ENCODE results near the gene RNF20. TPM values are rescaled to one million over a fixed set of nuclear protein-coding genes. Genes with fewer than 3 reads are reported as not detected.

RNF20 gene
- total and polyA plus RNA-seq, 2 of the 4 experiments (the other 2 are of a cell fraction), result 13.7 to 21.3 TPM

GRCh38 chr9:101514071-101514470 lies 19.6 kb upstream of the RNF20 start:
- Histone ChIP-seq H3K27me3 (ENCODE audit: control insufficient read depth, insufficient read depth, low read length) (no peaks in the 10 kb centered on the region), H3K56ac (ENCODE audit: extremely low read depth, insufficient read depth, low read length) (peak overlapping the region; percentile 29; the same call in 1 of the 2 replicates), H3K18ac (ENCODE audit: low read depth, low read length) (no peak overlapping the region), H2BK20ac (ENCODE audit: low read depth, low read length) (peak overlapping the region; percentile 91), H4K20me1 (ENCODE audit: insufficient read depth, low read length) (no peaks in the 10 kb centered on the region; the same call in 1 of the 2 replicates), H2BK15ac (ENCODE audit: low read depth, low read length) (peak overlapping the region; percentile 1; the same call in 1 of the 3 replicates), H3K4me2 (ENCODE audit: low read depth, low read length) (peak overlapping the region; percentile 65; the same call in 1 of the 2 replicates), H4K5ac (ENCODE audit: low read depth, low read length) (no peak overlapping the region), H3K9me1 (ENCODE audit: insufficient read depth, low read length) (peaks cover 10% of the 10 kb centered on the region), H3K27ac (ENCODE audit: insufficient read depth, low read length) (no peak overlapping the region), H3K9me3 (ENCODE audit: control insufficient read depth, insufficient read depth, low read length) (no peaks in the 10 kb centered on the region), H3K4me1 (ENCODE audit: control insufficient read depth, insufficient read depth, low read length) (peaks cover 12% of the 10 kb centered on the region), H2AK5ac (ENCODE audit: low read depth, low read length) (no peak overlapping the region), H4K91ac (ENCODE audit: insufficient read depth, low read depth, low read length) (peak overlapping the region; percentile 65; the same call in 1 of the 2 replicates), H3K79me1 (ENCODE audit: low read depth in 1 of 2, low read length in 2 of 2) (no peaks in the 10 kb centered on the region), H3K36me3 (ENCODE audit: control insufficient read depth, insufficient read depth, low read length) (no peaks in the 10 kb centered on the region), H3K14ac (replicated peaks; ENCODE audit: low read depth, low read length) (peak overlapping the region; percentile 53; the same call in 1 of the 2 replicates), H3K23ac (ENCODE audit: low read depth, low read length) (no peak overlapping the region; the same call in 1 of the 2 replicates), H2AFZ (replicated peaks; ENCODE audit: low read length, poor library complexity) (no peak overlapping the region), H3K4me3 (ENCODE audit: insufficient read depth, low read depth, low read length) (no peak overlapping the region), H2BK5ac (ENCODE audit: low read depth, low read length, poor library complexity, severe bottlenecking) (peak overlapping the region; percentile 44), H4K8ac (ENCODE audit: low read depth in 2 of 2, low read length in 2 of 2) (peak overlapping the region in 1 of 2 experiments; percentile 10; a peak in 1 of 4 replicates), H2AK9ac (replicated peaks; ENCODE audit: low read depth, low read length, poor library complexity) (no peak overlapping the region), H3K9ac (ENCODE audit: low read depth, low read length) (no peak overlapping the region), H2BK120ac (ENCODE audit: low read depth, low read length) (peak overlapping the region; percentile 88), H3K4ac (ENCODE audit: low read depth, low read length) (peak overlapping the region; percentile 82)
- DNase-seq (peak; percentile 72), ATAC-seq (ENCODE audit: low read depth) (peak; percentile 81)
- ChIA-PET POLR2A (ENCODE audit: unreplicated experiment) (no interaction called here), CTCF (no interaction called here)
- in situ Hi-C loops (cut with MboI; ENCODE audit: low sequenced_read_pairs) (no loop called here), intact Hi-C loops (cut with micrococcal nuclease) (no loop called here), dilution Hi-C loops (cut with HindIII; ENCODE audit: low sequenced_read_pairs, unreplicated experiment) (no loop called here)
- WGBS, 2 experiments (ENCODE audit: extremely low coverage in 2 of 2, insufficient read length in 1 of 2), result no CpG with 5 or more reads among the region's 2 CpGs
- no TSS peak for BruUV-seq (replicated peaks)
- TF ChIP-seq NFE2L2 (IDR thresholded peaks at IDR 0.05; ENCODE audit: low read depth, low read length), result no peak
- no peak for TF ChIP-seq CHD1 (IDR thresholded peaks at IDR 0.05; ENCODE audit: low read depth, low read length)
- peak; percentile 12; the same call in 1 of the 2 replicates for TF ChIP-seq CEBPB (IDR thresholded peaks at IDR 0.05; ENCODE audit: low read depth, low read length)
- TF ChIP-seq USF2 (IDR thresholded peaks at IDR 0.05; ENCODE audit: low read depth, low read length), result no peak
- TF ChIP-seq MAFK (IDR thresholded peaks at IDR 0.05; ENCODE audit: low read depth, low read length), result no peak

Measured in IMR-90 (cell line).